Esophagus squamous epithelium (tissue), 4 donors: Measurements from ENCODE around the gene NSFL1C.

Source experiments
- CTCF ChIP-seq, 6 experiments: fragments of 450-650 bp in 4 of 6; fragments of 200-600 bp in 2 of 6; sonication (generic) in 2 of 6; IDR thresholded peaks; one replicate each; pipeline ENCODE4 v1.5.1; 2016 to 2019; ENCODE audit warnings: antibody characterized with exemption in 6 of 6, mild to moderate bottlenecking in 4 of 6, moderate library complexity in 4 of 6
- POLR2A ChIP-seq, 4 donors: fragments of 450-650 bp; IDR thresholded peaks; one replicate each; pipeline ENCODE4 v1.6.1; 2017; ENCODE audit warnings: antibody characterized with exemption in 4 of 4, mild to moderate bottlenecking in 4 of 4, moderate library complexity in 3 of 4

GRCh38 chr20:1414982-1415381, 51.7 kb downstream of the NSFL1C start:
- TF ChIP-seq CTCF (IDR thresholded peaks at IDR 0.05), result no peak
- TF ChIP-seq POLR2A (IDR thresholded peaks at IDR 0.05), result no peak
